ENCODE results near the gene TMEM192. TPM values are rescaled to one million over a fixed set of nuclear protein-coding genes. Genes with fewer than 3 reads are reported as not detected.

Gene TMEM192
- total and polyA plus RNA-seq, 4 donors, result 10.6 to 20.3 (median 18.9) TPM

GRCh38 chr4:165070560-165070959 lies 42.1 kb downstream of the TMEM192 start:
- no peak for DNase-seq (ENCODE audit: low spot score)
- no peak overlapping the region for H3K9ac ChIP-seq (ENCODE audit: low read depth in 1 of 2, low read length in 2 of 2)
- H3K9me3 ChIP-seq (ENCODE audit: control insufficient read depth in 4 of 4, low read length in 3 of 4), result no peaks in the 10 kb centered on the region
- TF ChIP-seq GABPA (IDR thresholded peaks at IDR 0.05 in 1 of 2, conservative IDR thresholded peaks at IDR 0.05 in 1 of 2), result no peak
- no peaks in the 10 kb centered on the region for H3K27me3 ChIP-seq (ENCODE audit: control insufficient read depth in 4 of 4, insufficient read depth in 4 of 4, low read length in 3 of 4)
- no peaks in the 10 kb centered on the region for H3K36me3 ChIP-seq (ENCODE audit: control insufficient read depth in 4 of 4, insufficient read depth in 3 of 4, low read depth in 1 of 4, low read length in 3 of 4)
- H3K27ac ChIP-seq (ENCODE audit: low read depth in 1 of 2, low read length in 2 of 2), result no peak overlapping the region
- H3K4me3 ChIP-seq (ENCODE audit: low read depth in 1 of 3, low read length in 3 of 3), result no peak overlapping the region
- H3K4me1 ChIP-seq (ENCODE audit: control insufficient read depth in 4 of 4, insufficient read depth in 4 of 4, low read length in 3 of 4), result no peaks in the 10 kb centered on the region
- WGBS, result 49% methylated on average over 1 of the region's 1 CpG

- Histone ChIP-seq H3K4me3 (ENCODE audit: low read depth in 1 of 3, low read length in 3 of 3) (no peak overlapping the region), H3K27me3 (ENCODE audit: control insufficient read depth in 4 of 4, insufficient read depth in 4 of 4, low read length in 3 of 4) (no peaks in the 10 kb centered on the region), H3K27ac (ENCODE audit: low read depth in 1 of 2, low read length in 2 of 2) (no peak overlapping the region), H3K36me3 (ENCODE audit: control insufficient read depth in 4 of 4, insufficient read depth in 3 of 4, low read depth in 1 of 4, low read length in 3 of 4) (no peaks in the 10 kb centered on the region), H3K9me3 (ENCODE audit: control insufficient read depth in 4 of 4, low read length in 3 of 4) (no peaks in the 10 kb centered on the region), H3K9ac (ENCODE audit: low read depth in 1 of 2, low read length in 2 of 2) (no peak overlapping the region), H3K4me1 (ENCODE audit: control insufficient read depth in 4 of 4, insufficient read depth in 4 of 4, low read length in 3 of 4) (no peaks in the 10 kb centered on the region)
- 64% methylated on average over 1 of the region's 1 CpG for WGBS
- TF ChIP-seq ATF3 (IDR thresholded peaks at IDR 0.05), result no peak
- TF ChIP-seq YY1 (IDR thresholded peaks at IDR 0.05), result no peak
- no peak for TF ChIP-seq RXRA (IDR thresholded peaks at IDR 0.05)
- TF ChIP-seq HNF4G (IDR thresholded peaks at IDR 0.05), result no peak
- no peak for TF ChIP-seq ZBTB33 (IDR thresholded peaks at IDR 0.05)
- TF ChIP-seq NR2F2 (IDR thresholded peaks at IDR 0.05), result no peak
- TF ChIP-seq EGR1 (IDR thresholded peaks at IDR 0.05; ENCODE audit: low read depth in 2 of 2), result no peak
- no peak for TF ChIP-seq GABPA (IDR thresholded peaks at IDR 0.05 in 1 of 2, conservative IDR thresholded peaks at IDR 0.05 in 1 of 2)
- TF ChIP-seq TAF1 (conservative IDR thresholded peaks at IDR 0.05), result no peak
- TF ChIP-seq FOXA1 (IDR thresholded peaks at IDR 0.05), result no peak
- DNase-seq (ENCODE audit: low spot score), result no peak
Observed at GRCh38 chr4:165060938-165061337, 51.7 kb downstream of the TMEM192 start.

GRCh38 chr4:165059386-165059785 lies 53.3 kb downstream of the TMEM192 start:
- 86% methylated on average over 4 of the region's 4 CpGs for WGBS
- TF ChIP-seq RAD21 (IDR thresholded peaks at IDR 0.05) (no peak), NR2F2 (IDR thresholded peaks at IDR 0.05) (no peak), YY1 (IDR thresholded peaks at IDR 0.05) (no peak), HNF4A (conservative IDR thresholded peaks at IDR 0.05) (no peak), ATF3 (IDR thresholded peaks at IDR 0.05) (no peak), EGR1 (IDR thresholded peaks at IDR 0.05; ENCODE audit: low read depth in 2 of 2) (no peak), SP1 (IDR thresholded peaks at IDR 0.05) (no peak), ZBTB33 (IDR thresholded peaks at IDR 0.05) (no peak), REST (IDR thresholded peaks at IDR 0.05) (no peak), RXRA (IDR thresholded peaks at IDR 0.05) (no peak), HNF4G (IDR thresholded peaks at IDR 0.05) (no peak), FOXA1 (IDR thresholded peaks at IDR 0.05) (no peak), JUND (IDR thresholded peaks at IDR 0.05) (no peak), MAX (IDR thresholded peaks at IDR 0.05) (no peak), CTCF (IDR thresholded peaks at IDR 0.05; ENCODE audit: low read depth, low read length, missing input control) (no peak), GABPA (IDR thresholded peaks at IDR 0.05 in 1 of 2, conservative IDR thresholded peaks at IDR 0.05 in 1 of 2) (no peak)
- Histone ChIP-seq H3K9ac (ENCODE audit: low read depth in 1 of 2, low read length in 2 of 2) (no peak overlapping the region), H3K27ac (ENCODE audit: low read depth in 1 of 2, low read length in 2 of 2) (no peak overlapping the region), H3K4me3 (ENCODE audit: low read depth in 1 of 3, low read length in 3 of 3) (no peak overlapping the region), H3K27me3 (ENCODE audit: control insufficient read depth in 4 of 4, insufficient read depth in 4 of 4, low read length in 3 of 4) (no peaks in the 10 kb centered on the region), H3K36me3 (ENCODE audit: control insufficient read depth in 4 of 4, insufficient read depth in 3 of 4, low read depth in 1 of 4, low read length in 3 of 4) (no peaks in the 10 kb centered on the region), H3K9me3 (ENCODE audit: control insufficient read depth in 4 of 4, low read length in 3 of 4) (no peaks in the 10 kb centered on the region), H3K4me1 (ENCODE audit: control insufficient read depth in 4 of 4, insufficient read depth in 4 of 4, low read length in 3 of 4) (no peaks in the 10 kb centered on the region)
- no peak for DNase-seq (ENCODE audit: low spot score)

Data from liver (tissue), 9 donors.